ENCODE results near the gene GDPD5. TPM values are rescaled to one million over a fixed set of nuclear protein-coding genes. Genes with fewer than 3 reads are reported as not detected.

Gene GDPD5, protein sequence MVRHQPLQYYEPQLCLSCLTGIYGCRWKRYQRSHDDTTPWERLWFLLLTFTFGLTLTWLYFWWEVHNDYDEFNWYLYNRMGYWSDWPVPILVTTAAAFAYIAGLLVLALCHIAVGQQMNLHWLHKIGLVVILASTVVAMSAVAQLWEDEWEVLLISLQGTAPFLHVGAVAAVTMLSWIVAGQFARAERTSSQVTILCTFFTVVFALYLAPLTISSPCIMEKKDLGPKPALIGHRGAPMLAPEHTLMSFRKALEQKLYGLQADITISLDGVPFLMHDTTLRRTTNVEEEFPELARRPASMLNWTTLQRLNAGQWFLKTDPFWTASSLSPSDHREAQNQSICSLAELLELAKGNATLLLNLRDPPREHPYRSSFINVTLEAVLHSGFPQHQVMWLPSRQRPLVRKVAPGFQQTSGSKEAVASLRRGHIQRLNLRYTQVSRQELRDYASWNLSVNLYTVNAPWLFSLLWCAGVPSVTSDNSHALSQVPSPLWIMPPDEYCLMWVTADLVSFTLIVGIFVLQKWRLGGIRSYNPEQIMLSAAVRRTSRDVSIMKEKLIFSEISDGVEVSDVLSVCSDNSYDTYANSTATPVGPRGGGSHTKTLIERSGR
- total RNA-seq: 7.8 TPM

DNA sequence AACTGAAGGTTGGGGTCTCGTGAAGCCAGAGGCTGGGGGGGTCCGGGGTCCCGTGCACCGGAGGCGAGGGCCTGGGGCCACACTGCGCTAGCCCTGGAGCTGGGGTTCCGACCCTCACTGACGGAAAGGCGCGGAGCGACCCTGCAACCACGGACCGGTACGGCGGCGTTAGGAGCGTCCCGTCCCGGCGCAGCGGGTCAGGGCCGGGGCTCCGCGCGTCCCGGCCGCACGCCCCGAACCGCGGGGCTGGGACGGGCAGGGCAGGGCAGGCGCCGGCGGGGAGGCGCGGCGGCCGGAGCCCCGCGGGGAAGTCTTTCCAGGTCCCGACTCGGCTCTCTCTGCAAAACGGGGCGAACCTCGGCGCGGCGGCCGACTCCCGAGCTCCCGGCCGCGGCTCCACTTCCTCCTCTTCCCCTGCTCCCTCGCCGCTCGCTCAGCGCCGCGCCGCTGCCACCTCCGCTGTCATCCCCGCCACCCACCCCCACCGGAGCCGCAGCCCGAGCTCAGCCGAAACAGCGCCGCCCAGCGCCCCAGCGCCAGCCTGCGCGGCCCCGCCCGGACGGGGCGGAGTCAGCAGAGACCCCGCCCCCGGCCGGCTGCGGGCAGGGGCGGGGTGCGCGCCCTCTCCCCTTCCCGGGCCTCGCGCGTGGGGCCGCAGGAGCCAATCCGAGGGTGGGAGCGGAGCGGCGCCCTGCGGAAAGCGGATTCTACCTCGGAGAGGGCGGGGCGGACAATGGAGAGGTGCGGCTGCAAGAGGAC lies at the start of gene GDPD5:
GDPD5 (minus strand) TSS at position 509 of the 759 bp plus-strand sequence. CDS start 48,206 bp downstream, outside the sequence.
- Histone ChIP-seq H3K4me3 (ENCODE audit: low read length in 3 of 3) (peak within 1 kb of the TSS; percentile 75 to 85 (median 83)), H3K27me3 (ENCODE audit: control insufficient read depth in 3 of 3, insufficient read depth in 3 of 3, low read length in 3 of 3) (no peaks in the 10 kb centered on the region), H3K4me1 (ENCODE audit: control insufficient read depth in 3 of 3, insufficient read depth in 3 of 3, low read length in 3 of 3) (peaks cover 27 to 33% (median 28%) of the 10 kb centered on the region in 3 donors), H3K9me3 (ENCODE audit: control insufficient read depth in 3 of 3, low read length in 3 of 3) (no peaks in the 10 kb centered on the region), H3K9ac (ENCODE audit: low read depth in 1 of 3, low read length in 3 of 3) (peak within 1 kb of the TSS; percentile 65 to 88 (median 79)), H3K27ac (ENCODE audit: low read depth, low read length) (no peak within 1 kb of the TSS), H3K36me3 (ENCODE audit: control insufficient read depth in 3 of 3, insufficient read depth in 3 of 3, low read length in 3 of 3) (no peaks in the 10 kb centered on the region)

DNA sequence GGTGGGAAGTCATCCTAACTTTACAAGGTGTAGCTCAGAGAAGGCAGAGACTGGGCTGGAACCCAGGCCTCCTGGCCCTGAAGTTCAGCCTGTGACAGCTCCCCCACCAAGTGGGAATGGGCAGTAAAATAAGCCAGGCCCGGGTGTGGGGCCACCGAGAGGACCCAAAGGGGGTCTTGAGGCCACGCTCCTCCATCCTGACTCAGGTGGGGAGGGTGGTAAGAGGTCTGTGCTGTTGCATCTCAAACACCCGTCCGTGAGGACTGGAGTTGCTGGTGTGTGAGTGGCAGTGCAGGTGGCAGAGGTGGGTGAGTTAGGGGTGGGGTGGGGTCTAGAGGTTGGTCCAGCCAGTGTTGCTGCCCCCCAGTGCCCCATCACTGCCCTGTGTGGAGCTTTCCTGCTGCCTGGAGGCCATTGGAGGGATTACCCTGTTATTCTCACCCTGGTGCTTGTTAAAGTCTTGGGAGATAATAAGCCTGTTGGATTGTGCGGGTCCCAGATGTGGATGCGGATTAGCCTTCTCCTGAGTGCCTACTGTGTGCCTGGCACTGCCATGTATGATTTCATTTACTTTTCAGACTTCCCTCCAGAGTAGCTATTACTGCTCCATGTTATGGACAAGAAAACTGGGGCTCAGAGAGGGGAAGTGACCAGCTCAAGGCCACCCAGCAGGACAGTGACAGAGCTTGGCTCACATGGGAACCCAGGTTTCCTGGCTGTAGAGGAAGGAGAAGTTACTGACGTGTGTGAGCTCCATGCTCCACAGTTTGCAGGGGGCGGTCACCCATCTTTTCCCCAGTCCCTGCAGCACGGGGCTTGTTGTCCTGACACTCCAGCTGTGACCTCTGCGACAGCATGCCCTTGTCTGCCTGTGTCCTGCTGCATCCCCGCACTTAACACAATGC lies 49.2 kb upstream of the GDPD5 start:
- Histone ChIP-seq H3K4me1 (ENCODE audit: control insufficient read depth in 3 of 3, insufficient read depth in 3 of 3, low read length in 3 of 3) (peaks cover 14 to 30% (median 25%) of the 10 kb centered on the region in 3 donors), H3K9ac (ENCODE audit: low read depth in 1 of 3, low read length in 3 of 3) (peak overlapping the region in 1 of 3 donors; percentile 33), H3K9me3 (ENCODE audit: control insufficient read depth in 3 of 3, low read length in 3 of 3) (no peaks in the 10 kb centered on the region), H3K27ac (ENCODE audit: low read depth, low read length) (no peak overlapping the region), H3K36me3 (ENCODE audit: control insufficient read depth in 3 of 3, insufficient read depth in 3 of 3, low read length in 3 of 3) (peaks cover 27 to 37% (median 37%) of the 10 kb centered on the region in 3 donors), H3K4me3 (ENCODE audit: low read length in 3 of 3) (no peak overlapping the region), H3K27me3 (ENCODE audit: control insufficient read depth in 3 of 3, insufficient read depth in 3 of 3, low read length in 3 of 3) (no peaks in the 10 kb centered on the region)

DNA sequence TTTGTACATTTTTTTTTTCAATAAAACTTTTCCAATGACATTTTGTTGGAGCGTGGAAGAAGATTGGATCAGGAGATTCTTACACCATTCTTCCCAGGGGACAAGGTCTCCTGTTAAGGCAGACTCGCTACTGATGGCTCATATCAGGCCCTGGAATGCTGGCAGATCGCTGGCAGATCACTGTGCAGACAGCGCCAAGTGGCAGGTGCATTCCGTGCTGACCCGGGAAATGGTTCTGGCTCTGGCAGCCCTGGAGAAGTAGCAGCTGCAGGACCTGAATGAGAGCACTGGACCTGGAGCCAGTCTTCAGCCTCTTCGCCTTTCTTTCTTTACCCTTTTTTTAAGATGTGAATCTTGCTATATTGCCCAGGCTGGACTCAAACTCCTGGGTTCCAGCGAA lies 47.0 kb upstream of the GDPD5 start:
- H3K4me3 ChIP-seq (ENCODE audit: low read length in 3 of 3): no peak overlapping the region
- H3K4me1 ChIP-seq (ENCODE audit: control insufficient read depth in 3 of 3, insufficient read depth in 3 of 3, low read length in 3 of 3): peaks cover 14 to 33% (median 32%) of the 10 kb centered on the region in 3 donors
- H3K9ac ChIP-seq (ENCODE audit: low read depth in 1 of 3, low read length in 3 of 3): peak overlapping the region in 1 of 3 donors; percentile 16
- H3K27me3 ChIP-seq (ENCODE audit: control insufficient read depth in 3 of 3, insufficient read depth in 3 of 3, low read length in 3 of 3): no peaks in the 10 kb centered on the region
- peaks cover 45 to 57% (median 56%) of the 10 kb centered on the region in 3 donors for H3K36me3 ChIP-seq (ENCODE audit: control insufficient read depth in 3 of 3, insufficient read depth in 3 of 3, low read length in 3 of 3)
- H3K9me3 ChIP-seq (ENCODE audit: control insufficient read depth in 3 of 3, low read length in 3 of 3): no peaks in the 10 kb centered on the region
- no peak overlapping the region for H3K27ac ChIP-seq (ENCODE audit: low read depth, low read length)

DNA sequence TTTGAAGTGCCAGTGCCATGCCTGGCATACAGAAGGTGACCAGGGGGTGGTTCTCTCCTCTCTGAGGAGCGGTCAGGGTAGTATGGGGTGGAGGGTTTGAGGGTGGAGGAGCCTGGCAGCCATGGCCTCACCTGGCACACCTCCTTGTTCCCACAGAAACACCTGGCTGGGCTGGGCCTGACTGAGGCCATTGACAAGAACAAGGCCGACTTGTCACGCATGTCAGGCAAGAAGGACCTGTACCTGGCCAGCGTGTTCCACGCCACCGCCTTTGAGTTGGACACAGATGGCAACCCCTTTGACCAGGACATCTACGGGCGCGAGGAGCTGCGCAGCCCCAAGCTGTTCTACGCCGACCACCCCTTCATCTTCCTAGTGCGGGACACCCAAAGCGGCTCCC lies 45.9 kb upstream of the GDPD5 start:
- Histone ChIP-seq H3K36me3 (ENCODE audit: control insufficient read depth in 3 of 3, insufficient read depth in 3 of 3, low read length in 3 of 3) (peaks cover 56 to 68% (median 66%) of the 10 kb centered on the region in 3 donors), H3K4me1 (ENCODE audit: control insufficient read depth in 3 of 3, insufficient read depth in 3 of 3, low read length in 3 of 3) (peaks cover 15 to 41% (median 36%) of the 10 kb centered on the region in 3 donors), H3K9me3 (ENCODE audit: control insufficient read depth in 3 of 3, low read length in 3 of 3) (no peaks in the 10 kb centered on the region), H3K9ac (ENCODE audit: low read depth in 1 of 3, low read length in 3 of 3) (no peak overlapping the region), H3K4me3 (ENCODE audit: low read length in 3 of 3) (no peak overlapping the region), H3K27me3 (ENCODE audit: control insufficient read depth in 3 of 3, insufficient read depth in 3 of 3, low read length in 3 of 3) (no peaks in the 10 kb centered on the region), H3K27ac (ENCODE audit: low read depth, low read length) (no peak overlapping the region)

DNA sequence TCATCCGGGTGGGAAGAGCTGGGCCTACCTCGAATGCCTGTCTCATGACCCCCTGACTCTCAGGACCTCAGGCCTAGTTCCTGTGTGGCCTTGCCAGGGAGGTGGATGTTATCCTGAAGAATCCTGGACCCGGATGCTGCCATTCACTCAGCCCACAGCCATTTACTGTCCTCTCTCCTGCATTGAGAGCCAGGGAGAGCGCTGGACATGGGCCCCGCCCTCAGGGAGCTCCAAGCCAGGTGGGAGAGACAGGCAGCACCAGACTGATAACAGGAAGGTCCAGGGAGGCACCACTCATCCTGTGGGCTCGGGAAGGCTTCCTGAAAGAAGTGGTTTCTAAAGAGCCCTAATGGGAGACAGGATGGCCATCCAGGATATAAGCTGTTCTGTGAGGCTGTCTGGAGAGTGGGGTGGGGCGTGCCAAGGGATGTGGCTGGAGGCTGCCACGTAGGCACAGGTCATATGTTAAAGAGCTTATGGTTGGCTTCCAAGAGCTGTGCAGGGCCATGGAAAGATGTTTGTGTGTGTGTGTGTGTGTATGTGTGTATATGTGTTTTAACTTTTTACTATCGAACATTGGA lies 44.9 kb upstream of the GDPD5 start:
- no peaks in the 10 kb centered on the region for H3K9me3 ChIP-seq (ENCODE audit: control insufficient read depth in 3 of 3, low read length in 3 of 3)
- H3K4me3 ChIP-seq (ENCODE audit: low read length in 3 of 3): no peak overlapping the region
- no peak overlapping the region for H3K9ac ChIP-seq (ENCODE audit: low read depth in 1 of 3, low read length in 3 of 3)
- peaks cover 62 to 75% (median 71%) of the 10 kb centered on the region in 3 donors for H3K36me3 ChIP-seq (ENCODE audit: control insufficient read depth in 3 of 3, insufficient read depth in 3 of 3, low read length in 3 of 3)
- H3K27ac ChIP-seq (ENCODE audit: low read depth, low read length): no peak overlapping the region
- no peaks in the 10 kb centered on the region for H3K27me3 ChIP-seq (ENCODE audit: control insufficient read depth in 3 of 3, insufficient read depth in 3 of 3, low read length in 3 of 3)
- peaks cover 20 to 51% (median 42%) of the 10 kb centered on the region in 3 donors for H3K4me1 ChIP-seq (ENCODE audit: control insufficient read depth in 3 of 3, insufficient read depth in 3 of 3, low read length in 3 of 3)

DNA sequence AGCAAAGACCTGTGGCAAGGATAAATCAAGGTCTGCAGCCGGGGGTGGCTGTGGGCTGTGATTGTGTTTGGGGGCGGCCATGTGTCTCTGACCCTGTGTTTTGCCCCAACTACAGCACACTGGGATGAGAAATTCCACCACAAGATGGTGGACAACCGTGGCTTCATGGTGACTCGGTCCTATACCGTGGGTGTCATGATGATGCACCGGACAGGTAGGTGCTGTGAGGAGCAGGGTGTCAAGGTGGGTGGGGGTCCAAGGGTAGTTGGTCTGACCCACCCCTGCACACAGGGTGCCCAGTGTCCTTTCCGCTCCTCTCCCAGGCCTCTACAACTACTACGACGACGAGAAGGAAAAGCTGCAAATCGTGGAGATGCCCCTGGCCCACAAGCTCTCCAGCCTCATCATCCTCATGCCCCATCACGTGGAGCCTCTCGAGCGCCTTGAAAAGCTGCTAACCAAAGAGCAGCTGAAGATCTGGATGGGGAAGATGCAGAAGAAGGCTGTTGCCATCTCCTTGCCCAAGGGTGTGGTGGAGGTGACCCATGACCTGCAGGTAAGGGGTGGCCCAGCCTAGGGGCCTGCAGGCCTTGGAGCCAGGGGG lies 43.0 kb upstream of the GDPD5 start:
- no peaks in the 10 kb centered on the region for H3K9me3 ChIP-seq (ENCODE audit: control insufficient read depth in 3 of 3, low read length in 3 of 3)
- H3K27me3 ChIP-seq (ENCODE audit: control insufficient read depth in 3 of 3, insufficient read depth in 3 of 3, low read length in 3 of 3): no peaks in the 10 kb centered on the region
- no peak overlapping the region for H3K27ac ChIP-seq (ENCODE audit: low read depth, low read length)
- H3K9ac ChIP-seq (ENCODE audit: low read depth in 1 of 3, low read length in 3 of 3): no peak overlapping the region
- peaks cover 40 to 67% (median 62%) of the 10 kb centered on the region in 3 donors for H3K4me1 ChIP-seq (ENCODE audit: control insufficient read depth in 3 of 3, insufficient read depth in 3 of 3, low read length in 3 of 3)
- H3K36me3 ChIP-seq (ENCODE audit: control insufficient read depth in 3 of 3, insufficient read depth in 3 of 3, low read length in 3 of 3): peaks cover 62 to 69% (median 68%) of the 10 kb centered on the region in 3 donors
- H3K4me3 ChIP-seq (ENCODE audit: low read length in 3 of 3): no peak overlapping the region

DNA sequence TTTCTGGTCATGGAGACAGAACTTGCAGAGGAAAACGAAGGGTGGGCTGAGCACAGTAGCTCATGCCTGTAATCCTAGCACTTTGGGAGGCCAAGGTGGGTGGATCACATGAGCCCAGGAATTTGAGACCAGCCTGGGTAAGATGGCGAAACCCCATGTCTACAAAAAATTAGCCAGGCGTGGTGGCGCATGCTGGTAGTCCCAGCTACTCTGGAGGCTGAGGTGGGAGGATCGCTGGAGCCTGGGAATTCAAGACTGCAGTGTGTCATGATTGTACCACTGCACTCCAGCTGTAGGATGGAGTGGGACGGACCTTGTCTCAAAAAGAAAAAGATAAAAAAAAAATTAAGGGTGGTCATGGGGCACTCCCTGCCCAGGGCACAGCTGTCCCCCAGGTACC lies 42.2 kb upstream of the GDPD5 start:
- H3K9ac ChIP-seq (ENCODE audit: low read depth in 1 of 3, low read length in 3 of 3): no peak overlapping the region
- H3K27me3 ChIP-seq (ENCODE audit: control insufficient read depth in 3 of 3, insufficient read depth in 3 of 3, low read length in 3 of 3): no peaks in the 10 kb centered on the region
- H3K4me3 ChIP-seq (ENCODE audit: low read length in 3 of 3): no peak overlapping the region
- H3K27ac ChIP-seq (ENCODE audit: low read depth, low read length): no peak overlapping the region
- peaks cover 42 to 67% (median 64%) of the 10 kb centered on the region in 3 donors for H3K4me1 ChIP-seq (ENCODE audit: control insufficient read depth in 3 of 3, insufficient read depth in 3 of 3, low read length in 3 of 3)
- no peaks in the 10 kb centered on the region for H3K9me3 ChIP-seq (ENCODE audit: control insufficient read depth in 3 of 3, low read length in 3 of 3)
- peaks cover 59 to 64% (median 62%) of the 10 kb centered on the region in 3 donors for H3K36me3 ChIP-seq (ENCODE audit: control insufficient read depth in 3 of 3, insufficient read depth in 3 of 3, low read length in 3 of 3)

DNA sequence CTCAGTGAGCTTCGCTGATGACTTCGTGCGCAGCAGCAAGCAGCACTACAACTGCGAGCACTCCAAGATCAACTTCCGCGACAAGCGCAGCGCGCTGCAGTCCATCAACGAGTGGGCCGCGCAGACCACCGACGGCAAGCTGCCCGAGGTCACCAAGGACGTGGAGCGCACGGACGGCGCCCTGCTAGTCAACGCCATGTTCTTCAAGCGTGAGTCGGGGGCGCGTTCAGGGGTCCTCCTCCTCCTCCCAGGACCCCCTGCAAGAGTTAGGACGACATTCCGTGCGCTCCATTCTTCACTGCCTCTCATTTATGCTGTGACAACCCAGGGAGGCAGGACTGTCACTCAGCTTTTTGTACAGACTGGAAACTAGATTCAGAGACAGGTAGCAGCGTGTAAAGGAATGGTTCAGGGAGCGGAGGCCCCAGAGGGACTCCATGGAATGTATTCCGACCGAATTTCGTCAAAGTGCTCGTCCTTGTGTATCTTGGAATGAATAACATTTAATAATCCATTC lies 41.1 kb upstream of the GDPD5 start:
- Histone ChIP-seq H3K36me3 (ENCODE audit: control insufficient read depth in 3 of 3, insufficient read depth in 3 of 3, low read length in 3 of 3) (peaks cover 50 to 57% (median 52%) of the 10 kb centered on the region in 3 donors), H3K27ac (ENCODE audit: low read depth, low read length) (no peak overlapping the region), H3K9me3 (ENCODE audit: control insufficient read depth in 3 of 3, low read length in 3 of 3) (no peaks in the 10 kb centered on the region), H3K9ac (ENCODE audit: low read depth in 1 of 3, low read length in 3 of 3) (no peak overlapping the region), H3K4me1 (ENCODE audit: control insufficient read depth in 3 of 3, insufficient read depth in 3 of 3, low read length in 3 of 3) (peaks cover 41 to 64% (median 57%) of the 10 kb centered on the region in 3 donors), H3K4me3 (ENCODE audit: low read length in 3 of 3) (no peak overlapping the region), H3K27me3 (ENCODE audit: control insufficient read depth in 3 of 3, insufficient read depth in 3 of 3, low read length in 3 of 3) (no peaks in the 10 kb centered on the region)
